ENCODE results near the gene RXFP4. TPM values are rescaled to one million over a fixed set of nuclear protein-coding genes. Genes with fewer than 3 reads are reported as not detected.

Gene RXFP4
- total and polyA plus RNA-seq, 9 of the 15 experiments (the other 6 are each of a cell fraction or from before 2014, with no cell fraction given): 0.64 TPM; not detected in 8

- TF ChIP-seq PATZ1 (CRISPR knock-in tag; IDR thresholded peaks at IDR 0.05; ENCODE audit: borderline replicate concordance) (no peak), KDM1A (IDR thresholded peaks at IDR 0.05) (peak in 1 of 2 experiments; percentile 23; a peak in 2 of 4 replicates), HDAC1 (IDR thresholded peaks at IDR 0.05) (peak in 1 of 2 experiments; percentile 44; a peak in 2 of 4 replicates), HLTF (IDR thresholded peaks at IDR 0.05) (peak; percentile 54; the same call in 1 of the 2 replicates), HEY1 (CRISPR knock-in tag; IDR thresholded peaks at IDR 0.05; ENCODE audit: borderline replicate concordance) (no peak), BRCA1 (IDR thresholded peaks at IDR 0.05) (no peak), BRCA1 (CRISPR knock-in tag; IDR thresholded peaks at IDR 0.05) (no peak), GABPB2 (CRISPR knock-in tag; conservative IDR thresholded peaks at IDR 0.05) (no peak), DPF2 (IDR thresholded peaks at IDR 0.05) (no peak; the same call in 1 of the 2 replicates), GTF2B (IDR thresholded peaks at IDR 0.05; ENCODE audit: extremely low read depth, insufficient read length) (no peak), NR3C1 (CRISPR knock-in tag; IDR thresholded peaks at IDR 0.05) (no peak), SP1 (CRISPR knock-in tag; IDR thresholded peaks at IDR 0.05) (no peak), SMAD1 (IDR thresholded peaks at IDR 0.05; ENCODE audit: low read depth, low read length, partially characterized antibody) (no peak), ZNF431 (CRISPR knock-in tag; IDR thresholded peaks at IDR 0.05) (no peak), POLR2B (IDR thresholded peaks at IDR 0.05; ENCODE audit: low read depth, partially characterized antibody) (peak; percentile 22), ZNF316 (IDR thresholded peaks at IDR 0.05) (no peak), DNMT1 (IDR thresholded peaks at IDR 0.05) (no peak), SIN3A (IDR thresholded peaks at IDR 0.05; ENCODE audit: borderline replicate concordance in 2 of 2, control insufficient read depth in 1 of 2, low read depth in 2 of 2, low read length in 2 of 2) (no peak)
- TF ChIP-seq, protein P1, sequence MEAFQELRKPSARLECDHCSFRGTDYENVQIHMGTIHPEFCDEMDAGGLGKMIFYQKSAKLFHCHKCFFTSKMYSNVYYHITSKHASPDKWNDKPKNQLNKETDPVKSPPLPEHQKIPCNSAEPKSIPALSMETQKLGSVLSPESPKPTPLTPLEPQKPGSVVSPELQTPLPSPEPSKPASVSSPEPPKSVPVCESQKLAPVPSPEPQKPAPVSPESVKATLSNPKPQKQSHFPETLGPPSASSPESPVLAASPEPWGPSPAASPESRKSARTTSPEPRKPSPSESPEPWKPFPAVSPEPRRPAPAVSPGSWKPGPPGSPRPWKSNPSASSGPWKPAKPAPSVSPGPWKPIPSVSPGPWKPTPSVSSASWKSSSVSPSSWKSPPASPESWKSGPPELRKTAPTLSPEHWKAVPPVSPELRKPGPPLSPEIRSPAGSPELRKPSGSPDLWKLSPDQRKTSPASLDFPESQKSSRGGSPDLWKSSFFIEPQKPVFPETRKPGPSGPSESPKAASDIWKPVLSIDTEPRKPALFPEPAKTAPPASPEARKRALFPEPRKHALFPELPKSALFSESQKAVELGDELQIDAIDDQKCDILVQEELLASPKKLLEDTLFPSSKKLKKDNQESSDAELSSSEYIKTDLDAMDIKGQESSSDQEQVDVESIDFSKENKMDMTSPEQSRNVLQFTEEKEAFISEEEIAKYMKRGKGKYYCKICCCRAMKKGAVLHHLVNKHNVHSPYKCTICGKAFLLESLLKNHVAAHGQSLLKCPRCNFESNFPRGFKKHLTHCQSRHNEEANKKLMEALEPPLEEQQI (IDR thresholded peaks at IDR 0.05): no peak
- TF ChIP-seq, protein P2, sequence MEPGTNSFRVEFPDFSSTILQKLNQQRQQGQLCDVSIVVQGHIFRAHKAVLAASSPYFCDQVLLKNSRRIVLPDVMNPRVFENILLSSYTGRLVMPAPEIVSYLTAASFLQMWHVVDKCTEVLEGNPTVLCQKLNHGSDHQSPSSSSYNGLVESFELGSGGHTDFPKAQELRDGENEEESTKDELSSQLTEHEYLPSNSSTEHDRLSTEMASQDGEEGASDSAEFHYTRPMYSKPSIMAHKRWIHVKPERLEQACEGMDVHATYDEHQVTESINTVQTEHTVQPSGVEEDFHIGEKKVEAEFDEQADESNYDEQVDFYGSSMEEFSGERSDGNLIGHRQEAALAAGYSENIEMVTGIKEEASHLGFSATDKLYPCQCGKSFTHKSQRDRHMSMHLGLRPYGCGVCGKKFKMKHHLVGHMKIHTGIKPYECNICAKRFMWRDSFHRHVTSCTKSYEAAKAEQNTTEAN (CRISPR knock-in tag; IDR thresholded peaks at IDR 0.05): no peak
- TF ChIP-seq, protein P3, sequence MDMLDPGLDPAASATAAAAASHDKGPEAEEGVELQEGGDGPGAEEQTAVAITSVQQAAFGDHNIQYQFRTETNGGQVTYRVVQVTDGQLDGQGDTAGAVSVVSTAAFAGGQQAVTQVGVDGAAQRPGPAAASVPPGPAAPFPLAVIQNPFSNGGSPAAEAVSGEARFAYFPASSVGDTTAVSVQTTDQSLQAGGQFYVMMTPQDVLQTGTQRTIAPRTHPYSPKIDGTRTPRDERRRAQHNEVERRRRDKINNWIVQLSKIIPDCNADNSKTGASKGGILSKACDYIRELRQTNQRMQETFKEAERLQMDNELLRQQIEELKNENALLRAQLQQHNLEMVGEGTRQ (CRISPR knock-in tag; IDR thresholded peaks at IDR 0.05): no peak
Measured at GRCh38 chr1:155976913-155977689, 35.7 kb downstream of the RXFP4 start (continued).
